NCI-H2171 (cell line): ENCODE results near the gene GMDS.
A peak's percentile ranks its signal among the peaks of the same experiment; 100 is the strongest.

Experiments used
- DNase-seq: peaks from one replicate; lab custom pipeline; 2025; lab: John Stamatoyannopoulos, UW

Gene GMDS

GRCh38 chr6:1644516-1645060 lies 600.8 kb downstream of the GMDS start:
- DNase-seq, result no peak

- DNase-seq, result no peak
Measured at GRCh38 chr6:1643830-1644445, 601.5 kb downstream of the GMDS start.

- no peak for DNase-seq
Measured at GRCh38 chr6:1643111-1643510, 602.3 kb downstream of the GMDS start.

- DNase-seq, result no peak
Measured at GRCh38 chr6:1641343-1641885, 604.0 kb downstream of the GMDS start.

GRCh38 chr6:1640476-1640875 lies 604.9 kb downstream of the GMDS start:
- DNase-seq, result no peak

GRCh38 chr6:1639430-1639829 lies 606.0 kb downstream of the GMDS start:
- DNase-seq, result no peak

GRCh38 chr6:1636971-1637871 lies 608.2 kb downstream of the GMDS start:
- DNase-seq, result peak; percentile 87

- no peak for DNase-seq
Measured at GRCh38 chr6:1636272-1636825, 609.1 kb downstream of the GMDS start.

- no peak for DNase-seq
Measured at GRCh38 chr6:1635305-1636010, 609.9 kb downstream of the GMDS start.

- DNase-seq, result no peak
Measured at GRCh38 chr6:1634081-1634480, 611.3 kb downstream of the GMDS start.

GRCh38 chr6:1633366-1634021 lies 611.9 kb downstream of the GMDS start:
- DNase-seq, result no peak

- no peak for DNase-seq
Measured at GRCh38 chr6:1631251-1631650, 614.2 kb downstream of the GMDS start.

- no peak for DNase-seq
Measured at GRCh38 chr6:1630771-1631217, 614.6 kb downstream of the GMDS start.

GRCh38 chr6:1630212-1630770 lies 615.1 kb downstream of the GMDS start:
- no peak for DNase-seq

GRCh38 chr6:1629316-1629715 lies 616.1 kb downstream of the GMDS start:
- no peak for DNase-seq

- no peak for DNase-seq
Measured at GRCh38 chr6:1627827-1628560, 617.4 kb downstream of the GMDS start.

GRCh38 chr6:1626481-1626880 lies 618.9 kb downstream of the GMDS start:
- no peak for DNase-seq

GRCh38 chr6:1625794-1626435 lies 619.5 kb downstream of the GMDS start:
- DNase-seq, result no peak

GRCh38 chr6:1624851-1625781 lies 620.3 kb downstream of the GMDS start:
- no peak for DNase-seq
